HG03108 (cell line): ENCODE measurements around the gene PLEK2.
"Not testable (repeated sequence)": the region's sequence is repeated elsewhere in the genome, so short reads cannot be mapped to it uniquely, and the experiment has no call there.

Source experiments
- ATAC-seq: cut with Tn5 transposase; IDR thresholded peaks from one replicate; pipeline ENCODE4 v1.9.1; 2021; ENCODE audit warnings: moderate library complexity; ENCODE audit not compliant: unreplicated experiment

Gene PLEK2

GRCh38 chr14:67429510-67430205 lies 17.7 kb upstream of the PLEK2 start:
- ATAC-seq = no peak

- ATAC-seq = no peak
These were observed 16.6 kb upstream of the PLEK2 start for GRCh38 chr14:67428501-67429031.

- no peak for ATAC-seq
These were observed 15.1 kb upstream of the PLEK2 start for GRCh38 chr14:67426983-67427606.

- no peak for ATAC-seq
These were observed 14.2 kb upstream of the PLEK2 start for GRCh38 chr14:67426161-67426560.

- ATAC-seq = no peak
These were observed 13.6 kb upstream of the PLEK2 start for GRCh38 chr14:67425608-67426007.

- no peak for ATAC-seq
These were observed 12.6 kb upstream of the PLEK2 start for GRCh38 chr14:67424539-67424938.

- no peak for ATAC-seq
These were observed 11.5 kb upstream of the PLEK2 start for GRCh38 chr14:67423424-67423823.

- ATAC-seq = no peak
These were observed 9.6 kb upstream of the PLEK2 start for GRCh38 chr14:67421356-67422224.

- no peak for ATAC-seq
These were observed 8.3 kb upstream of the PLEK2 start for GRCh38 chr14:67420102-67420739.

GRCh38 chr14:67418401-67419191 lies 6.6 kb upstream of the PLEK2 start:
- ATAC-seq = no peak

GRCh38 chr14:67417633-67418032 lies 5.7 kb upstream of the PLEK2 start:
- no peak for ATAC-seq

GRCh38 chr14:67416810-67417209 lies 4.8 kb upstream of the PLEK2 start:
- ATAC-seq = no peak

GRCh38 chr14:67416085-67416484 lies 4.1 kb upstream of the PLEK2 start:
- no peak for ATAC-seq

GRCh38 chr14:67415610-67416009 lies 3.6 kb upstream of the PLEK2 start:
- ATAC-seq = not testable (repeated sequence)

GRCh38 chr14:67413806-67414769 lies 2.1 kb upstream of the PLEK2 start:
- ATAC-seq = no peak

GRCh38 chr14:67411370-67411769 lies 595 bp downstream of the PLEK2 start:
- no peak for ATAC-seq

- ATAC-seq = no peak
These were observed 1.7 kb downstream of the PLEK2 start for GRCh38 chr14:67410313-67410712.

- ATAC-seq = no peak
These were observed 2.5 kb downstream of the PLEK2 start for GRCh38 chr14:67409461-67409860.
